Stimulated activated CD8-positive, alpha-beta memory T cell treated with anti-CD3 and anti-CD28 coated beads, Interleukin-4, amount 100 ng/mL, for 4 hours (primary cell): ENCODE results near the gene DCTN5.

Source experiments
- DNase-seq, 2 donors: peaks; one replicate each; pipeline ENCODE4 v3.0.0-alpha.2; 2020; ENCODE audit warnings: low read depth in 2 of 2, low spot score in 1 of 2

Gene DCTN5

DNA sequence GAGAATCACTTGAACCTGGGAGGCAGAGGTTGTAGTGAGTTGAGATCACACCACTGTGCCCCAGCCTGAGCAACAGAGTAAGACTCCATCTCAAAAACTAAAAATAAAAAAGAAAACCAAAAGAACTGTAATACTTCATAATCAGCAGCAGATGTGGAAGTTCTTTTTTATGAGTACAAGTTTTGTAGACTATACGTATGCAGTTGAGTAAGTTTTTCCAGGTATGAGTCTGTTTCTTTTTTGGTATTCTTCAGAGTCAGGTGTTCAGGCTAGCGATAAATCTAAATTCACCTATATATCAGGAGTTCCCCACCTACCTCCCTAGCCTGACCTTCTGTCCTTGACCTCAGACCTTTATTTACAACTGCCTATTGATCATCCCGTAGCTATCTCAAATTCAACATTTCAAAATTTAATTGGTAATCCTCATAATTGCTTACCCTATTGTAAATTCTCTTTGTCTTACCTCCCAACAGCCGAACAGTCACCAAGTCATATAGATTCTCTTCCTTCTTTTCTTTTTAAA lies 10.7 kb downstream of the DCTN5 start:
- no peak for DNase-seq

DNA sequence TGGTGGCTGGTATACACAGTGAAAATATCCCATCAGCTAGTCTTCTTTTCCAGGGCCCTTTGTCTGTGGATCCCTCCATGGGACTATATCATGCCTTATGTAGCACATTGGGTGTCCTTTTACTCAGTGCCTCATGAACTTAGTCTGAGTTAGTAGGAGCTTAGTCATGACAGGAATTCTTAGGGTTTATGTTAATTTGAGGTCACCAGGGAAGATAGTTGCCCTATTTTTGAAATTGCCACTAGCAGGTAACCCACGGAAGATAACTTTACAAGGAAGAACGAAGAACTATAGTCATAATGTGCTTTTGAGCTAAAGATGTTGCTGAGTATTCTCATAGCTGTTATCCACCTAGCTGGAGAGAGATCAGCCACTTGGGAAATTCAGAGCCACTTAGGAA lies 22.7 kb downstream of the DCTN5 start:
- no peak for DNase-seq

GRCh38 chr16:23666571-23667354 lies 25.5 kb downstream of the DCTN5 start:
- DNase-seq = no peak

DNA sequence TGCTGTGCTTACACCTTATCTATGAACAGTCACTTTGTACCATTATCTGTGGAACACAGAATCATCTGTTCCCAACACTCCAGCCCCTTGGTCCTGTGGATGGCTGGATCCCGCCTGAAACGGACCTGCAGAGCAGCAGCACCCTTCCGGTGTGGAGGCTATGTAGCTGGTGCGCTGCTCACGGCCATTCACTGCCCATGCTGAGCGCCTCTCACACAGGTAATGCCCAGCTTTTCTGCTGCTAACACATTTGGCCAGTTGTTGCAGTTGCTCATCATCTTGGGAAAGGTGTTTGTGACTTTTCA lies 26.0 kb downstream of the DCTN5 start:
- no peak for DNase-seq

- DNase-seq = no peak
Observed at GRCh38 chr16:23668225-23668624, 27.0 kb downstream of the DCTN5 start.

DNA sequence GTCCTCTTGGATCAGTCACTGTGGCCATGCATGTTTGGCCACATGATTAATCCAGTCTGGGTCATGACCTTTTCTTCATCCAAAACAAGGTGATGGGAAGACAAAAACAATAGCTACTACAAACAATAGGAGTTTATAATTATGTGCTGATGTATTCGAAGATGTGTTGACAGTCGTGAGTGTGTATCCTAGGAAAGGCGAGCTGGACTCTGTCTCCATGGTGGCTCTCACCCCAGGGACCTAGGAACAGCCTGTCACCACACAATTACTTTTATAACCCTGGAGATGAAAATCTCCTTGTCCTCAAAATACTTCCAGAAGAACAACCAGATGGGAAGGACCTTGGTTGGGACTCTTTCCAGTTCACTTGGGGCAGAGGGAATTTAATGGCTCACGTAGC lies 27.6 kb downstream of the DCTN5 start:
- DNase-seq = no peak

DNA sequence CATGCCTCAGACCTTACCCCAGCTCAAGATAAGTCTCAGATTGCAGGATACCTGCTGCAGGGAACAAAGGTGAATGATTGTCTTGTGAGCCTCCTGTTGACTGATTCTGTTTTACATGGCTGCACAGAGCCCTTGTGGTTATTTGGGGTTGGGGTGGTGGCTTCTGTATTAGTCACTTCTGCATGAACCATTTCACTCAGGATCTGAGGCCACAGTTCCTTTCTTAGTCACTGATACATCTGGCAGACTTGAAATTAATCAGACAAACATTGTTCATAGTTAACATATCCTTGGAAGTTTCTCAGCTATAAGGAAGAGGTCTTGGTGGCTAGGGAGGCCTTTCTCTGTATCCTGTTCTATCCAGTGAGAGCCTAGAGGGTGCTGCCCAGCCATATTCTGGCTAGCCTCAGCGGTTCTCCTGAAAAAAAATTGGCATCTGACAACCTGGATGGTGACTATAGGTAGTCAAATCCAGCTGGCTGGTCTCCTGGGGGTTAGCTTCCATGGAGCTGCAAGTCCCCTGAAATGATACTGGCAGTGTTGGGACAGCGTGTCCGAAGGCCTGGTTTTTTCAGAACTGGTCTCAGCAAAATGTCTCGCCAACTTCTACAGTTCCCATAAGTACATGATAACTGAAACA lies 29.0 kb downstream of the DCTN5 start:
- no peak for DNase-seq

DNA sequence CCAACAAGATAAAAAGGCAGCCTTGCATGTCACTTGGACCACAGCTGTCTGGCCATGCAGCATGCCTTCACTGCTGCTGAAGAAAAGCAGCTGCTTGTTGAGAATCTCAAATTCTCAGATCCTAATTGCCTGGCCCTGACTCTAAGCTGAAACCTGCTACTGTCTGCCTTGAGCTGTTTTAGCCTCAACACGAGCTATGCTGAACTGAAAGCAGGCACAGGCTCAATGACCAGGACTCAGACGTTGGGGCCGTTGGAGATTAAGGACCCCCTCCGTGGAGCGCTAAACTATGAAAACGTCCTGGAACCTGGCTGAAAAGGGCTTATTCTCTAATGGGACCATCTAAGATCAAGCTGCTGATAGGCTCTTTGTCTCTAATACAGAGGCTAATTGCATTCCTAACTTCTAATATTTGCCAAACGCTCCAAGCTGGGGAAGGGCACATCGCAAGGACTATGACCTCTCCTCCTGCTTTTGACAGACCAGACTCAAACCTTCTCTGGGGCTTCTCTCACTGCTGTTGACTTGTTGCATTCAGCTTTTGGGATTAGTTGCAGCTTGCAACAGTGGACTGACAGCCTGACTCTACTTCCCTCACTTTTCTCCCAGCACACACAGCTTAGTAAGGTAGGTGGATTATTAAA lies 32.8 kb downstream of the DCTN5 start:
- no peak for DNase-seq

DNA sequence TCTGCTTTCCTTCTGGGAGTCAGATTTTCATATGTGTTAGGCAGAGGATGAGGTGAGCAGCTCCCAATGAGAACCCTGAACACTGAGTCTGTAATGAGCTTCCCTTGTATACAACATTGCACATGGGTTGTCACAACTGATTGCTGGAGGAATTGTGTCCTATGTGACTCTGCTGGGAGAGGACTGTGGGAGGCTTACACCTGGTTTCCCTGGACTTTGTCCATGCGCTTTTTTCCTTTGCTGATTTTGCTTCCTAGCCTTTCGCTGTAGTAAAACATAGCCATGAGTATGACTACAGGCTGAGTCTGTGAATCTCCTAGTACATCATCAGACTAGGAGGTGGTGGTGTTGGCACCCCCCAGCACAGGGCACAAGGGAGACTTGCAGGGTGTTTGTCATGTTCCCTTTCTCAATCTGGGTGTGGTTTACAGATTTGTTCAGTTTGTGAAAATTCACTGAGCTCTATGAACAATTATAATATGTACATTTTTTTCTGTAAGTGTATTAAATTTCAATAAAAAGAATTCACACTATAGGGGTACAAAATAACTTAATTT lies 35.7 kb downstream of the DCTN5 start:
- no peak for DNase-seq

DNA sequence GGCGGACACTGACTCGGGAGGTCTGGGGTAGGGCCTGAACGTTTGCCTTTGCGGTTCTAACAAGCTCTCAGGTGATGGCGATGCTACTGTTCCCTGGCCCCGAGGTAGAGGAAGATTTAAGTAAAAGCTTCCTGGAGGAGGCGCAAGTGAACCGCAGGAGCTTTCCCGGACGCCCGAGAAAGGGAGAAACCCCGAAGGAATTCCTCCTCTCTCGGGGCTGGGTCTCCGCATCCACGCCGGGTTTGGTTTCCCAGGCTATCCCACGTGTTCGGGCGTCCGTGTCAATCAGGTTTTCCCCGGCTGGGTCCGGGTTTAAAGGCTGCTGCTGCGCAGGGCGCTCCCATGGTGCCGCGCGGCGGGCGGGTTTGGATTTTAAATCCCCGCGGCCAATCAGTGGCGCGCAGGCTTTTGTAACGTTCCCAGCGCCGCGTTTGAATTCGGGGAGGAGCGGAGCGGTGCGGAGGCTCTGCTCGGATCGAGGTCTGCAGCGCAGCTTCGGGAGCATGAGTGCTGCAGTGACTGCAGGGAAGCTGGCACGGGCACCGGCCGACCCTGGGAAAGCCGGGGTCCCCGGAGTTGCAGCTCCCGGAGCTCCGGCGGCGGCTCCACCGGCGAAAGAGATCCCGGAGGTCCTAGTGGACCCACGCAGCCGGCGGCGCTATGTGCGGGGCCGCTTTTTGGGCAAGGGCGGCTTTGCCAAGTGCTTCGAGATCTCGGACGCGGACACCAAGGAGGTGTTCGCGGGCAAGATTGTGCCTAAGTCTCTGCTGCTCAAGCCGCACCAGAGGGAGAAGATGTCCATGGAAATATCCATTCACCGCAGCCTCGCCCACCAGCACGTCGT lies 37.4 kb downstream of the DCTN5 start, which contains the start of gene PLK1:
Gene PLK1 (plus strand): TSS at position 460 of the 844 bp plus-strand sequence. CDS start 44 bp downstream, at position 504.
- peak; percentile 29 to 36 for DNase-seq

GRCh38 chr16:23679274-23679985 lies 38.2 kb downstream of the DCTN5 start:
- DNase-seq = no peak

- no peak for DNase-seq
Observed at GRCh38 chr16:23679986-23680336, 38.7 kb downstream of the DCTN5 start.

DNA sequence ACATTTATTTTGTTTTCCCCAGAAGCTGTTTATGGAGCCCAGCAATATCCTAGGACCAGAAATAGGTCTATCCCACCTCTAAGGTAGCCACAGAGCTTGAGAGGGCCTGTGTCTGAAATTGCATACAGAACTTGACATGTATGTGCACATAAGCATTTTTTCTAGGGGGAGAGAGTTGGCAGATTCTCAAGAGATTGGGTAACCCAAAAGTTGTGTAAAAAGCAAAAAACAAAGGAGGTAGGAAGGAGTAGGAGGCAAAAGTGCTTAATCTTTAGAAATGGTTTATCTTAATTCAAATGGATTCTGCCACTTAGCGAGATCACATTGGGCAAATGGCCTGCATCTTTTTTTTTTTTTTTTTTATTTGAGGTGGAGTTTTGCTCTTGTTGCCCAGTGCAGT lies 40.9 kb downstream of the DCTN5 start:
- DNase-seq = no peak

DNA sequence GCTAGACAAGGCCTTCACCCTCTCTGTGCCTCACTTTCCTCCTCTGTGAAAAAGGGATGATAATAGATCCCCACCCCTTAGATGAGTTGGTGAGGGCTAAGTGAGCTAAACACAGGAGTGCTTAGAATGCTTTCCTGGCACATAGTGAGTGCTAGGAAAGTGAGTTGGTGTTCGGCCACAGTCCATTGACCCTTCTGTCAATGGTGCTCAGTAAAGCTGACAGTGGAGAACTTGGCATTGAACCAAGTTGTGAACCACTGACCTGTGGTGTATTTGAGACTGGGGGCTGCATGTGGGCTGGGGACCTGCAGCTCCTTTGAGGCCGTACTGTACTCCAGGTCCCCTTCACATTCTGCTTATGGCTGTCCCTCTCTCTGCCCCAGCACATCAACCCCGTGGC lies 42.2 kb downstream of the DCTN5 start:
- DNase-seq = no peak

GRCh38 chr16:23687034-23687808 lies 46.0 kb downstream of the DCTN5 start:
- DNase-seq = no peak

GRCh38 chr16:23689442-23690187 lies 48.3 kb downstream of the DCTN5 start:
- no peak for DNase-seq

DNA sequence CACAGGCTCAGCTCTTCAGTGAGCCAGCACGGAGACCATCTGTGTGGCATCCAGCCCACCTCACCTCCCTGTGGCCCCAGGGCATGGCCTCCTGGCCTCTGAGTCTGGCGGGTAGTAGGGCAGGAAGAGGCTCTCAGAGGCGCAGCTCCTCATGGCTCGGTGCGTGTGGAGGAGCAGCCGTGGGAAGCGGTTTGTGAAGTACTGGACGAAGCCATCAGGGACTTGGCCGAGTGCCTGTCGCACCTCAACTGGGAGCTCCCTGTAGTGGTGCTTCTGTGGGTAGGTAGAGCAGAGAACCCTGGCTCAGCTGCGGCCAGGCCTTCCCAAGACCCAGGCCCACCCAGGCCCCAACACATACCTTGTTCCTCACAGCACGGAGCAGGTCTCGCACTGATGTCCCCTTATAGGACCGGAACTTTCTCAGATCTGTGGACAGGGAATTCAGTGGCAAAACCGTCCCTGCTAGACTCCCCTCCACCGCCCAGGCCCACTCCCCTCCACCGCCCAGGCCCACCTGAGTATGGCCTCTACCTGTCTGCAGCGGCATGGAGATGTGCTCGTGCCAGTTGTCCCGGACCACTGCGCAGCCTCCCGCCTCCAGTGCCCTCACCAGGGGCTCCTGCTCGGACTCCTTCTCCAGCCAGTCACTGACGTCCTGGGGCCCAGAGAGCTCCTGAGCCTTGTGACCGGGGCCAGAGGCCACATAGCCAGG lies 49.7 kb downstream of the DCTN5 start:
- DNase-seq = no peak

- no peak for DNase-seq
Observed at GRCh38 chr16:23691483-23692189, 50.4 kb downstream of the DCTN5 start.
